Prostate gland (tissue), 2 donors: ENCODE data around the gene NAA80. TPM values are rescaled to one million over a fixed set of nuclear protein-coding genes. Genes with fewer than 3 reads are reported as not detected.

Source experiments
- DNase-seq: peaks from one replicate; pipeline ENCODE4 v3.0.0-alpha.2; 2019; ENCODE audit warnings: low spot score
- H3K27ac ChIP-seq, 2 donors: fragments of 200-600 bp; sonication (generic); 2 replicates each; pipeline ENCODE4 v1.5.1; 2017 to 2019
- H3K27me3 ChIP-seq: fragments of 200-600 bp; sonication (generic); replicated peaks from 2 replicates; pipeline ENCODE4 v1.5.1; 2019; ENCODE audit not compliant: insufficient read depth
- H3K36me3 ChIP-seq, 2 donors: fragments of 200-600 bp; sonication (generic); 1 replicate in 1 of 2; 2 replicates in 1 of 2; pipeline versions ENCODE4 v1.5.1 to v1.8.1; 2017 to 2019
- H3K4me1 ChIP-seq: fragments of 200-600 bp; sonication (generic); replicated peaks from 2 replicates; pipeline ENCODE4 v1.5.1; 2019
- H3K4me3 ChIP-seq, 2 donors: fragments of 200-600 bp; sonication (generic); 2 replicates each; pipeline ENCODE4 v1.5.1; 2017 to 2019
- H3K9me3 ChIP-seq: fragments of 200-600 bp; sonication (generic); 2 replicates; pipeline ENCODE4 v1.5.1; 2017
- CTCF ChIP-seq, 4 experiments: fragments of 200-600 bp in 2 of 4; fragments of 450-650 bp in 2 of 4; sonication (generic) in 2 of 4; IDR thresholded peaks; 1 replicate in 3 of 4; 2 replicates in 1 of 4; pipeline ENCODE4 v1.5.1; 2016 to 2019; ENCODE audit warnings: antibody characterized with exemption in 4 of 4, mild to moderate bottlenecking in 2 of 4, moderate library complexity in 2 of 4
- POLR2A ChIP-seq: fragments of 450-650 bp; IDR thresholded peaks from one replicate; pipeline ENCODE4 v1.6.1; 2016; ENCODE audit warnings: antibody characterized with exemption, mild to moderate bottlenecking
- POLR2AphosphoS5 ChIP-seq: sonication (generic); formaldehyde crosslinking; IDR thresholded peaks from one replicate; pipeline ENCODE4 v1.6.1; 2017; ENCODE audit warnings: antibody characterized with exemption
- WGBS: methylation state at CpG from one replicate; pipeline ENCODE4 v1.1.5; 2018; 5-methylcytosine and 5-hydroxymethylcytosine counted together
- intact Hi-C: fragments of 100-400 bp; cut with DNase I; formaldehyde crosslinking; loops from one replicate; pipeline ENCODE4 v1.14.2; 2022
- total RNA-seq, 2 donors: library from RNA; depleted of rRNA; stranded (reverse); fragments of >200 nt; gene quantifications; one replicate each; pipeline ENCODE4 v1.1.0, GENCODE V29; 2016

NAA80 gene
- total RNA-seq, 2 donors from 2014 or later, result 15.8 to 28.0 TPM

- Histone ChIP-seq H3K27me3 (no peaks in the 10 kb centered on the region), H3K4me3 (peak overlapping the region; percentile 54 to 56), H3K27ac (peak overlapping the region; percentile 84 to 89), H3K4me1 (peaks cover 11% of the 10 kb centered on the region), H3K9me3 (no peaks in the 10 kb centered on the region), H3K36me3 (no peaks in the 10 kb centered on the region)
- intact Hi-C loops, result no loop called here
- DNase-seq, result no peak
- WGBS, result 53% methylated on average over 12 of the region's 12 CpGs
- TF ChIP-seq POLR2AphosphoS5, result no peak
- TF ChIP-seq POLR2A, result no peak
- no peak for TF ChIP-seq CTCF (IDR thresholded peaks at IDR 0.05)
Measured at GRCh38 chr3:50299929-50300680, 900 bp upstream of the NAA80 start.

- peak overlapping the region; percentile 84 to 89 for H3K27ac ChIP-seq
- H3K4me1 ChIP-seq, result peaks cover 11% of the 10 kb centered on the region
- no peaks in the 10 kb centered on the region for H3K9me3 ChIP-seq
- no peaks in the 10 kb centered on the region for H3K27me3 ChIP-seq
- intact Hi-C loops, result no loop called here
- H3K4me3 ChIP-seq, result peak overlapping the region; percentile 54 to 56
- no peak for DNase-seq
- no peak for TF ChIP-seq CTCF (IDR thresholded peaks at IDR 0.05)
- peak; percentile 30 for TF ChIP-seq POLR2A
- peak; percentile 83 for TF ChIP-seq POLR2AphosphoS5
- WGBS, result 3% methylated on average over 12 of the region's 12 CpGs
- H3K36me3 ChIP-seq, result no peaks in the 10 kb centered on the region
Measured at GRCh38 chr3:50299638-50299928, 378 bp upstream of the NAA80 start.

GRCh38 chr3:50297896-50298725 lies 1.1 kb downstream of the NAA80 start:
- peak overlapping the region; percentile 54 to 56 for H3K4me3 ChIP-seq

GRCh38 chr3:50297384-50297775 lies 1.8 kb downstream of the NAA80 start:
- Histone ChIP-seq H3K4me1 (peaks cover 16% of the 10 kb centered on the region), H3K9me3 (no peaks in the 10 kb centered on the region), H3K36me3 (no peaks in the 10 kb centered on the region), H3K27ac (no peak overlapping the region), H3K27me3 (no peaks in the 10 kb centered on the region), H3K4me3 (no peak overlapping the region)
- DNase-seq, result no peak
- no peak for TF ChIP-seq CTCF (IDR thresholded peaks at IDR 0.05)
- no peak for TF ChIP-seq POLR2A
- TF ChIP-seq POLR2AphosphoS5, result no peak
- 93% methylated on average over 2 of the region's 2 CpGs for WGBS
- intact Hi-C loops, result no loop called here

More at GRCh38 chr3:50297896-50298725, 1.1 kb downstream of the NAA80 start:
- WGBS, result 39% methylated on average over 9 of the region's 9 CpGs
- no peak for DNase-seq
- Histone ChIP-seq H3K27ac (peak overlapping the region; percentile 84 to 89), H3K36me3 (no peaks in the 10 kb centered on the region), H3K4me1 (peaks cover 11% of the 10 kb centered on the region), H3K27me3 (no peaks in the 10 kb centered on the region), H3K9me3 (no peaks in the 10 kb centered on the region)
- intact Hi-C loops, result no loop called here
- TF ChIP-seq CTCF (IDR thresholded peaks at IDR 0.05) (peak in 1 of 4 experiments; percentile 5), POLR2AphosphoS5 (no peak)
